D721Med (cell line): ENCODE measurements around the gene PIAS4.

Experiments
- DNase-seq: peaks from one replicate; pipeline ENCODE4 v3.0.0; 2011; ENCODE audit warnings: low spot score; ENCODE audit not compliant: insufficient read length
- FAIRE-seq: peaks from 2 replicates; lab custom pipeline; 2011; peaks lifted over from hg19 to GRCh38; lab: Jason Lieb, UNC
- TF ChIP-seq, protein P1 (sequence below): IDR thresholded peaks from 2 replicates; pipeline ENCODE4 v1.5.1; 2012; ENCODE audit warnings: mild to moderate bottlenecking, control low read depth; ENCODE audit not compliant: insufficient read depth; ENCODE audit errors: missing control alignments

The PIAS4 gene

DNA sequence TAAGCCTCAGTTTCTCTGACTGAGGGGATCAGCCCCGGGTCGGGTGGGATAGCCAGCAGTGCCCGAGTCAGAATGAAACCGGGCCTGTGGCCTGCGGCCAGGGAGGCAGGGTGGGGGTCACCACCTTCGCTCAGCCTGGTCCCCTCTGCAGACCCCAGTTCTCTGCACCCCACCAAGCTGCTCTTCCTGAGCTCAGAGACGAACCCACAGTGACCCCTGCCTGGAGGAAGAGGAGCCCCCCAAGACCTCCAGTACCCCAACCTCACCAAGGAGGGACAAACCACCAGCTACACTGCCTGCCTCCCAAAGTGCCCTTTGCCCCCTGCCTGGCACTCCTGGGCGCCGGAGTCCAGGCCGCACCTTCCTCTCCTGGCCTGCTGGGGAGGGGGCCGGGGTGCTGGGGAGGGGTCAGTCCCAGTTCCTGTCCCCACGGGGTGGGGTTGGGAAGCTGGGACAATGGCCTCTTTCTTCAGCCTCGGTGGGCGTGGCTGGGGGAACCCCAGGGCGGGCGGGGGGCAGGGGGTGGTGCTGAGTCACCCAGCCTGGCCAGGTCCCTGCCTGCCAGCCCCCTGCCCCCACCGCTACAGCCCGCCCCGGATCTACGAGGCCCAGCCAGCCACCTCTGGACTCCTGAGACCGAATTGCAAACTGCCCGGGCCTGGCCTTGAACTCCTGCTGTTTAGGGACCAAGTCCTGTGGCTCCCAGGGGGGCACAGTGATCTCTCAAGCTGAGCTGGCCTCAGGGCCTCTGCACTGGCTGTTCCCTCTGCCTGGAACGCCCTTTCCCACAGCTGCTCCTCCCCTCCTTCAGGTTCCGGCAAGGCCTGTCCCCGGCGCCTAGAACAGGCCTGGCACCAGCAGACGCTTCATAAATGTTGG, 44.8 kb downstream of the PIAS4 start:
- DNase-seq (no peak), FAIRE-seq (no peak)
- TF ChIP-seq, protein P1, sequence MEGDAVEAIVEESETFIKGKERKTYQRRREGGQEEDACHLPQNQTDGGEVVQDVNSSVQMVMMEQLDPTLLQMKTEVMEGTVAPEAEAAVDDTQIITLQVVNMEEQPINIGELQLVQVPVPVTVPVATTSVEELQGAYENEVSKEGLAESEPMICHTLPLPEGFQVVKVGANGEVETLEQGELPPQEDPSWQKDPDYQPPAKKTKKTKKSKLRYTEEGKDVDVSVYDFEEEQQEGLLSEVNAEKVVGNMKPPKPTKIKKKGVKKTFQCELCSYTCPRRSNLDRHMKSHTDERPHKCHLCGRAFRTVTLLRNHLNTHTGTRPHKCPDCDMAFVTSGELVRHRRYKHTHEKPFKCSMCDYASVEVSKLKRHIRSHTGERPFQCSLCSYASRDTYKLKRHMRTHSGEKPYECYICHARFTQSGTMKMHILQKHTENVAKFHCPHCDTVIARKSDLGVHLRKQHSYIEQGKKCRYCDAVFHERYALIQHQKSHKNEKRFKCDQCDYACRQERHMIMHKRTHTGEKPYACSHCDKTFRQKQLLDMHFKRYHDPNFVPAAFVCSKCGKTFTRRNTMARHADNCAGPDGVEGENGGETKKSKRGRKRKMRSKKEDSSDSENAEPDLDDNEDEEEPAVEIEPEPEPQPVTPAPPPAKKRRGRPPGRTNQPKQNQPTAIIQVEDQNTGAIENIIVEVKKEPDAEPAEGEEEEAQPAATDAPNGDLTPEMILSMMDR, result no peak

DNA sequence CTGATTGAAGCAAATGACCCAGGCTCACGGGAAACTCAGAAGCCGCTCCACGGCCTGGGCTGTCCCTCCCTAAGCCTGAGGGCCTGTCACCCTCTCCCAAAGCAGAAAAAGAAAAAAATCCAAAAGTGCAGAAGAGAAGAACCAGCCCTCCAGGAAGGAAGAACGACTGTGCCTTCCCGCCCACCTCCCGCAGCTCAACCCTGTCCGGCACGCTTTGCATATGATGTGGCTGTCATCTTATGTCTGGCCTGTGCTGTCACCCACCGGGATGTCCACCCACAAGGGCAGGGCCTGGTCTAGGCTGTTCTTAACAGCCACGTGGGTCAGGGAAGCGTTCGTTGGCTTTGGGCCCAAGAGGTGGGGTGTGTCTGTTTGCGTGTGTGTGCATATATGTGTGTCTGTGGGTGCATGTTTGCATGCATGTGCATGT, 45.5 kb downstream of the PIAS4 start:
- no peak for DNase-seq
- no peak for FAIRE-seq
- TF ChIP-seq, protein P1, result no peak

DNA sequence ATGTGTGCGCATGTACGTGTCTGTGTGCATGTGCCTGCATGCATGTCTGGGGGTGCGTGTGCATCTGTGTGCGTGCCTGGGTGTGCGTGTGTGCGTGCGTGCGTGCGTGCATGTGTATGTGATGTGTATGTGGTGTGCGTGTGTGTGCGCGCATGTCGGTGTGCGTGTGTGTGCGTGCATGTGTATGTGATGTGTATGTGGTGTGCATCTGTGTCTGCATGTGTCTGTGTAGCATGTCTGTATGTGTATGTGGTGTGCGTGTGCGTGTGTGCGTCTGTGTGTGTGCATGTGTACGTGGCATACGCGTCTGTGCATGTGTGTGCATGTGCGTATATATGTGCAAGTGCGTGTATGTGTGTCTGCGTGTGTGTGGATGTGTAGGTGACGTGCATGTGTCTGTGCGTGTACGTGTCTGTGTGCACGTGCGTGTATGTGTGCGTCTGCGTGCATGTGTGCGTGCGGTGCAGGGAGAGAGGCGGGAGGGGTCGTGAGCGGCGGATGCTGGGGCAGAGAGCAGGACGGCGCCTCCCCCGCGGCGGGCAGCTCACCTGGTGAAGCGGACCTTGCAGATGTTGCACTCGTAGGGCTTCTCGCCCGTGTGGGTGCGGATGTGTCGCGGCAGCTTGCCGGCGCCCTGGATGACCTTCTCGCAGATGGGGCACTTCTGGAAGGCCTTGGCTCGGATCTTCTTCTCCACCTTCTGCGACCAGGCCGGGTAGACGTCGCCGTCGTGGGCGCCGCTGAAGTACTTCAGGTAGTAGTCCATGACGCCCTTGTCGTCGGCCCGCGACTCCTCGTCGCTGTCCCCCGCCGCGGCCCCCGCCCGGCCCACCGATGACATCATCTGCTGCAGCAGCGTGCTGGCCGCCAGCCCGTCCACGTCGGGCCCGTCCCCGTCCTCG, 46.1 kb downstream of the PIAS4 start:
- FAIRE-seq (no peak), DNase-seq (no peak)
- TF ChIP-seq, protein P1, result no peak

DNA sequence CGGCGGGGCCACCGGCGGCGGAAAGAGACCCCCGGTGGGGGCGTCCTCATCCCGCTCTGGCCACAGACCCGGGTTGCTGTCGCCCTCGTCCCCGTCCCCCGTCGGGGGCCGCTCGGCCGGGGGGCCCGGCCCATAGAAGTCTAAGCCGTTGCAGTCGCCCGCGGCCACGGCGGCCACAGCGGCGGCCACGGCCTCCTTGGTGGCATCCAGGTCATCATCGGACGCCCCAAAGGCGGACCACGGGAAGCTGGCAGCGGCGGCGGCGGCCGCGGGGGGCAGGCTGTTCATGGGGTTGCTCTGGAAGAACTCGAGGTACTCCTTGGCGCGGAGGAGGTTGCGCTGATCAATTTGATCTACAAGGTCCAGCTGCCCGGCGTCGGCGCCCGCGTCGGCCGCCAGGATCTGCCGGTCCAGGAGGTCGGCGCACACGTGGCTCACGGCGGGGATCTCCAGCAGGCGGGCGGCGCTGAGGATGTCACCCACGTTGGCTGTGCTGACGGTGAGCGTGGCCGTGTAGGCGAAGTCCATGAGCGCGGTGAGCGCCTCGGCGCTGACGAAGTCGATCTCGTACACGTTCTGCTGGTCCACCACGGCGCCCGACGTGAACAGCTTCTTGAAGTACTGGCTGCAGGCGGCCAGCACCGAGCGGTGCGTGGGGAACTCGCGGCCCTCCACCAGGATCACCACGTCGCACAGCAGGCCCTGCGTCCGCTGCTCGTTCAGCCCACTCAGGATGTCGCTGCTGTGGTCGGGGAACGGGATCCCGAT, 47.1 kb downstream of the PIAS4 start:
- DNase-seq (no peak), FAIRE-seq (no peak)
- TF ChIP-seq, protein P1, result no peak

DNA sequence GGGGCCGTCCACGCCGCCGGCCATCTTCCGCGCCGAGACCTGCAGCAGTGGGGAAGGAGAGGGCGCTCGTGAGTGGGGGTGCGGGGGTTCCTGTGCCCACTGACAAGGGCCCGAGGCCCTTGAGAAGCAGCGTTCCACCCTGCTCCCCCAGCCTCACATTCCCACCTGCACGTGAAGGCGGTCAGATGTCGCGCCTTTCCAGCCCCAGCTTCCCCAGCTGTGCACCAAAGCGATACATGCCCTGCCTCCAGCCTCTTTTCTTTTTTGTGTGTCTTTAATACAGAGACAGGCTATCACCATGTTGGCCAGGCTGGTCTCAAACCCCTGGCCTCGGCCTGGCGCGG, 47.6 kb downstream of the PIAS4 start:
- DNase-seq (no peak), FAIRE-seq (no peak)
- TF ChIP-seq, protein P1, result no peak

DNA sequence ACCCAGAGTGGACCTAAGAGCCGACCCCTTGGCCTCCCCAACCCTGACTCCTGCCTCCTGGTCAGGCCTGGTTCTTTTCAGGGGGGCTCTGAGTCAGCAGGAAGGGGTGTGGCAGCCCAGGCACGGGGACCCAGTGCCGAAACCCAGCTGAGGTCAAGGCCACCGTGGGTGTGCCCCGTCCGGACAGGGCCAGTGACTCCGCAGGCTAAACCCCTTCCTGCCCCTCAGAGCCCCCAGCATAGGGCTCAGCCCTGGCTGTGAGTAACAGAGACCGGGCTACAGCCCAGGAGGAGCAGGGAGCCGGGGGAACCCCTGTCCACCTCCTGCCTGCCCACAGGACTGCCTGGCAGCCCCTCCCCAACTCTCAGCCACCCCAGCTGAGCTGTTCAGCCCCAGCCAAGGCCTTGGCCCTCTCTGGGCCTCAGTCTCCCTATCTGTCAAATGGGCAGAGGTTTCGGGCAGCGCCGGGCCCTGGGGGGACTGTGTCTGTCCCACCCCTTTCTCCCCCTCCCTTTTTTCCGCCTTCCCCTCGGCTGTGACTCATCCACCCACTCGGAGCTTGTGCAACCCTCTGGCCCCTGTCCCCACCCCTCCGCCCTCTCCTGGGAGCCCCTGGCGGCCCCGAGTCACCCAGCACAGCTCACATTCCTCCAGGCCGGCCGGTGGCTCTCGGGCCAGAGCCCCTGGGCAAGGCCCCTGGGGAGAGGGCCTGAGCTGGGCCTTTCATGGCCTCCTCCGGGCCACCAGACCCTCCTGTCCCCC, 50.6 kb downstream of the PIAS4 start:
- FAIRE-seq (no peak), DNase-seq (no peak)
- TF ChIP-seq, protein P1, result no peak
